BE2C (cell line): ENCODE results near the gene ADGRD1.
A peak's percentile ranks its signal among the peaks of the same experiment; 100 is the strongest.

Experiments
- DNase-seq: peaks from one replicate; pipeline ENCODE4 v3.0.0-alpha.2; 2020
- H3K27me3 ChIP-seq: fragments of 250-450 bp; sonication (Bioruptor Pico); 2 replicates; pipeline ENCODE4 v1.5.1; 2020; ENCODE audit warnings: mild to moderate bottlenecking
- H3K36me3 ChIP-seq: fragments of 250-450 bp; sonication (Bioruptor Pico); 2 replicates; pipeline ENCODE4 v1.5.1; 2020; ENCODE audit warnings: mild to moderate bottlenecking
- H3K4me1 ChIP-seq: fragments of 250-450 bp; sonication (Bioruptor Pico); 2 replicates; pipeline ENCODE4 v1.5.1; 2020
- H3K4me3 ChIP-seq: 2 replicates; pipeline ENCODE4 v1.5.1; 2011; ENCODE audit warnings: low read depth, low read length
- H3K9me3 ChIP-seq: fragments of 250-450 bp; sonication (Bioruptor Pico); 2 replicates; pipeline ENCODE4 v1.5.1; 2020
- CTCF ChIP-seq: IDR thresholded peaks from 2 replicates; pipeline ENCODE4 v1.5.1; 2012; ENCODE audit warnings: mild to moderate bottlenecking, low read depth, low read length

The ADGRD1 gene

GRCh38 chr12:131137009-131137835 lies 183.5 kb downstream of the ADGRD1 start:
- Histone ChIP-seq H3K4me1 (no peaks in the 10 kb centered on the region; the same call in 1 of the 2 replicates), H3K27me3 (no peaks in the 10 kb centered on the region), H3K9me3 (no peaks in the 10 kb centered on the region), H3K36me3 (no peaks in the 10 kb centered on the region), H3K4me3 (no peak overlapping the region)
- no peak for DNase-seq
- no peak for TF ChIP-seq CTCF

GRCh38 chr12:131137836-131138637 lies 184.3 kb downstream of the ADGRD1 start:
- H3K27me3 ChIP-seq: no peaks in the 10 kb centered on the region
- no peaks in the 10 kb centered on the region for H3K36me3 ChIP-seq
- no peaks in the 10 kb centered on the region for H3K9me3 ChIP-seq

DNA sequence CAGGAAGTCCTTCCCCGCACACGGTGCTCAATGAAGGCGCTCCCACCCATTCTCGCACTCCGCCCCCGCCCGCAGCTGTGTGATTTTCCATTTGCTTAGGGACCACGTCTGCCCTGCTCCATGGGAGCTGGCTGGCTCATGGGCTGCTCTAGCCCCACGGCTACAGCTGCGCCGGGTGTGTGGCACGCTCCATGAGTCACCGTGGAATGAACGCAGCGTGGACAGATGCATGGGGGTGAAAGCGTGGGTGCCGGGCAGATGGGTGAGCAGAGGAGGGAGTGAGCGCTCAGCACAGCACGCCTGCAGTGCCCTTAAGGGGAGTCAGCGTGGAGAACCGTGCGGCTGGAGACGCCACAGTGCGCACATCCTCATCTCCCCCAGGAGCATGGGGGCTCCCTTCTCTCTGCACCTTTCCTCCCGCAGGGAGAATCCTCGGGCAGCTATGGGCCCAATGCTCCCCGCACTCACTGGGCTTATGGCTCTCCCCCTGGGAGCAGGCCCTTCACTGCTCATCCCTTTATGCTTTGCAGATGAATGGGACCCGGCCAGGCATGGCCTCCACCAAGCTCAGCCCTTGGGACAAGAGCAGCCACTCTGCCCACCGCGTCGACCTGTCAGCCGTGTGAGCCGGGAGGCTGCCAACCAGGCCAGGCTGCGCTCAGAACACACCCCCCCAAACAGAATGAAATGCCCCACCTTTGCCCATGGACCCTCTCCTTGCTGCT lies 185.1 kb downstream of the ADGRD1 start:
- no peaks in the 10 kb centered on the region for H3K27me3 ChIP-seq
- H3K36me3 ChIP-seq: no peaks in the 10 kb centered on the region
- no peaks in the 10 kb centered on the region for H3K9me3 ChIP-seq
- DNase-seq: no peak
- H3K4me3 ChIP-seq: no peak overlapping the region
- TF ChIP-seq CTCF: no peak
- H3K4me1 ChIP-seq: no peaks in the 10 kb centered on the region; the same call in 1 of the 2 replicates

More at GRCh38 chr12:131137836-131138637, 184.3 kb downstream of the ADGRD1 start:
- Histone ChIP-seq H3K4me3 (no peak overlapping the region), H3K4me1 (no peaks in the 10 kb centered on the region; the same call in 1 of the 2 replicates)
- peak; percentile 54 for DNase-seq
- TF ChIP-seq CTCF: peak; percentile 41

- no peak for TF ChIP-seq CTCF
- no peaks in the 10 kb centered on the region for H3K27me3 ChIP-seq
Observed at GRCh38 chr12:131139363-131140068, 185.8 kb downstream of the ADGRD1 start.

DNA sequence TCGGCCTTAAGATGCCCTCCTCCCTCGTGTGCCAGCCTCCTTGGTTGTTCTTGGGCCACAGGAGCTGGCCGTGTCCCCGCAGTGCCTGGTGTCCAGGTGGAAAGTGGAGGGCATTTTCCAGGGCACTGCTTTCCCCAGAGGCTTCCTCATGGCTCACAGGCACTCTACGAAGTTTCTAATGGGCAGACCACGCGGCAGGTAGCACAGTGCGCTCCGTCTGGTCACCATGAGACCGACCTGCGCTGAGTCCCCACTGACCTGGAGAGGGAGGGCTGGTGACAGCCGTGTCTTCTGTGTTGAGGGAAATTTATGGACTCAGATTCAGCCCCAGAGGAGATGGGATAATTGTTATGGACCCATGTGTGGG lies 186.3 kb downstream of the ADGRD1 start:
- no peak for TF ChIP-seq CTCF
- no peaks in the 10 kb centered on the region; the same call in 1 of the 2 replicates for H3K4me1 ChIP-seq
- no peaks in the 10 kb centered on the region for H3K27me3 ChIP-seq

More at GRCh38 chr12:131139363-131140068, 185.8 kb downstream of the ADGRD1 start:
- no peaks in the 10 kb centered on the region; the same call in 1 of the 2 replicates for H3K4me1 ChIP-seq
- no peak overlapping the region for H3K4me3 ChIP-seq
- DNase-seq: no peak
- no peaks in the 10 kb centered on the region for H3K9me3 ChIP-seq
- H3K36me3 ChIP-seq: no peaks in the 10 kb centered on the region

More for the DNA sequence above, 186.3 kb downstream of the ADGRD1 start:
- DNase-seq: no peak
- Histone ChIP-seq H3K9me3 (no peaks in the 10 kb centered on the region), H3K4me3 (no peak overlapping the region), H3K36me3 (no peaks in the 10 kb centered on the region)
